Omental fat pad (tissue), 4 donors: ENCODE results near the gene ALDH3B2. TPM values are rescaled to one million over a fixed set of nuclear protein-coding genes. Genes with fewer than 3 reads are reported as not detected.
"Not testable (repeated sequence)": the region's sequence is repeated elsewhere in the genome, so short reads cannot be mapped to it uniquely, and the experiment has no call there.

Source experiments
- ATAC-seq: fragments of 150-250 bp; one replicate; pipeline ENCODE4 v1.9.1; 2016; ENCODE audit warnings: mild to moderate bottlenecking, moderate library complexity; ENCODE audit not compliant: low FRiP score
- DNase-seq: peaks from one replicate; pipeline ENCODE4 v3.0.0-alpha.2; 2019; ENCODE audit warnings: low spot score
- CTCF ChIP-seq, 3 donors: fragments of 450-650 bp; IDR thresholded peaks; one replicate each; pipeline ENCODE4 v1.5.1; 2016 to 2017; ENCODE audit warnings: antibody characterized with exemption in 3 of 3, mild to moderate bottlenecking in 3 of 3, moderate library complexity in 2 of 3
- total RNA-seq, 4 donors: library from RNA; depleted of rRNA; stranded (reverse); fragments of >200 nt; gene quantifications; one replicate each; pipeline ENCODE4 v1.1.0, GENCODE V29; 2016

ALDH3B2 gene
- total RNA-seq, 4 donors from 2014 or later, result not detected

GRCh38 chr11:67619683-67620618 is 54.5 kb downstream of the ALDH3B2 start:
- ATAC-seq, DNase-seq: not testable (repeated sequence)

GRCh38 chr11:67618901-67619659 is 55.3 kb downstream of the ALDH3B2 start:
- DNase-seq, ATAC-seq: not testable (repeated sequence)

- DNase-seq (no peak), ATAC-seq (no peak)
- TF ChIP-seq CTCF (IDR thresholded peaks at IDR 0.05), result no peak
These were observed 57.0 kb downstream of the ALDH3B2 start for GRCh38 chr11:67617243-67617953.

- ATAC-seq (no peak), DNase-seq (no peak)
These were observed 57.8 kb downstream of the ALDH3B2 start for GRCh38 chr11:67616431-67617242.

GRCh38 chr11:67615728-67616430 is 58.5 kb downstream of the ALDH3B2 start:
- TF ChIP-seq CTCF (IDR thresholded peaks at IDR 0.05), result no peak
- no peak for ATAC-seq
- DNase-seq, result no peak

More at GRCh38 chr11:67616431-67617242, 57.8 kb downstream of the ALDH3B2 start:
- no peak for TF ChIP-seq CTCF (IDR thresholded peaks at IDR 0.05)

GRCh38 chr11:67614730-67615714 is 59.4 kb downstream of the ALDH3B2 start:
- no peak for ATAC-seq
- no peak for DNase-seq
- TF ChIP-seq CTCF (IDR thresholded peaks at IDR 0.05), result no peak
